ENCODE measurements around the gene ZFAND3.

- TF ChIP-seq POLR2A (IDR thresholded peaks at IDR 0.05) = no peak
- peak; percentile 79 to 85 (median 82) for TF ChIP-seq CTCF (IDR thresholded peaks at IDR 0.05)
Observed at GRCh38 chr6:37791156-37791919, 28.2 kb upstream of the ZFAND3 start.
